ENCODE data around the gene FRS3.

- TF ChIP-seq CTCF (IDR thresholded peaks at IDR 0.05) (peak; percentile 52 to 96 (median 92)), POLR2A (IDR thresholded peaks at IDR 0.05) (no peak)
Measured at GRCh38 chr6:41786451-41787218, 6.9 kb upstream of the FRS3 start.
